ENCODE data around the gene BIK.

The BIK gene

DNA sequence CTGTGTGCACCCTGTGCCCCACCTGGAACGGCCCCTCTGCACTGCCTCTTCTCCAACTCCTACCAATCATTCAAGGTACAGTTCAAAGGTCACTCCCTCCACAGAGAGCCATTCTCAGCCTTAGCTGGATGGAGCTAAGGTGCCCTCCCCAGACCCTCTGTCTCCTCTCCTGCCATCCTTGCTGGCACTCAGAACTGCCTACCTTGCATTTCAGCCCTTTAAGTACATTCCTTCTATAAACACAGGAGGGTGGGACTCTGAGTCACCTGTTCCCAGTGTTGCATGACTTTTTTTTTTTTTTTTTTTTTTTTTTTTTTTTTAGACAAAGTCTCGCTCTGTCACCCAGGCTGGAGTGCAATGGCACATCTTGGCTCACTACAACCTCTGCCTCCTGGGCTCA lies 29.9 kb upstream of the BIK start:
- Histone ChIP-seq H2AFZ (ENCODE audit: low read depth, low read length) (no peak overlapping the region), H3K9ac (ENCODE audit: low read depth, low read length) (no peak overlapping the region), H3K9me3 (ENCODE audit: insufficient read depth, low read length, severe bottlenecking) (no peaks in the 10 kb centered on the region), H3K36me3 (ENCODE audit: insufficient read depth, low read length) (no peaks in the 10 kb centered on the region), H3K27ac (ENCODE audit: low read length) (no peak overlapping the region), H4K20me1 (ENCODE audit: insufficient read depth, low read length) (no peaks in the 10 kb centered on the region; the same call in 1 of the 2 replicates), H3K4me3 (ENCODE audit: low read depth in 1 of 2, low read length in 2 of 2) (no peak overlapping the region), H3K79me2 (ENCODE audit: insufficient read depth, low read length) (no peaks in the 10 kb centered on the region), H3K27me3 (ENCODE audit: insufficient read depth, low read length, poor library complexity) (no peaks in the 10 kb centered on the region), H3K4me1 (ENCODE audit: insufficient read depth, low read length) (no peaks in the 10 kb centered on the region), H3K4me2 (ENCODE audit: insufficient read depth, low read length) (no peak overlapping the region)
- no peak for TF ChIP-seq EZH2 (IDR thresholded peaks at IDR 0.05; ENCODE audit: borderline replicate concordance, low read depth, low read length, severe bottlenecking)
- ATAC-seq (ENCODE audit: insufficient read depth, low read depth) (no peak), DNase-seq (no peak)

DNA sequence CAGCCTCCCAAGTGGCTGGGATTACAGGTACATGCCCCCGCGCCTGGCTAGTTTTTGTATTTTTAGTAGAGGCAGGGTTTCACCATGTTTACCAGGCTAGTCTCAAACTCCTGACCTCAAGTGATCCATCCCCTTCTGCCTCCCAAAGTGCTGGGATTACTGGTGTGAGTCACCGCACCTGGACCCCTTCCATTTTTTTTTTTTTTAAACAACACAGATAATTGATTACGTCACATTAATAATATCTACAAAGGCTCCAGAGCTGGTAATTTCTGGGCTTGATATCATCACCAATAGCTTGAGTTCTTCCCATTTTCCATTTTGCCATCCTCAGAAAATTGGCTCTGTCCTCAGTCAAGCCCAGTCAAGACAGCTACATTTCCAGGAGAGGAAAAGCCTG lies 28.6 kb upstream of the BIK start:
- no peaks in the 10 kb centered on the region for H3K79me2 ChIP-seq (ENCODE audit: insufficient read depth, low read length)
- no peak overlapping the region for H3K9ac ChIP-seq (ENCODE audit: low read depth, low read length)
- no peaks in the 10 kb centered on the region for H3K9me3 ChIP-seq (ENCODE audit: insufficient read depth, low read length, severe bottlenecking)
- no peaks in the 10 kb centered on the region; the same call in 1 of the 2 replicates for H4K20me1 ChIP-seq (ENCODE audit: insufficient read depth, low read length)
- H2AFZ ChIP-seq (ENCODE audit: low read depth, low read length) = no peak overlapping the region
- no peak for ATAC-seq (ENCODE audit: insufficient read depth, low read depth)
- DNase-seq = no peak
- H3K27me3 ChIP-seq (ENCODE audit: insufficient read depth, low read length, poor library complexity) = no peaks in the 10 kb centered on the region
- H3K27ac ChIP-seq (ENCODE audit: low read length) = no peak overlapping the region
- H3K36me3 ChIP-seq (ENCODE audit: insufficient read depth, low read length) = no peaks in the 10 kb centered on the region
- TF ChIP-seq, protein P1, sequence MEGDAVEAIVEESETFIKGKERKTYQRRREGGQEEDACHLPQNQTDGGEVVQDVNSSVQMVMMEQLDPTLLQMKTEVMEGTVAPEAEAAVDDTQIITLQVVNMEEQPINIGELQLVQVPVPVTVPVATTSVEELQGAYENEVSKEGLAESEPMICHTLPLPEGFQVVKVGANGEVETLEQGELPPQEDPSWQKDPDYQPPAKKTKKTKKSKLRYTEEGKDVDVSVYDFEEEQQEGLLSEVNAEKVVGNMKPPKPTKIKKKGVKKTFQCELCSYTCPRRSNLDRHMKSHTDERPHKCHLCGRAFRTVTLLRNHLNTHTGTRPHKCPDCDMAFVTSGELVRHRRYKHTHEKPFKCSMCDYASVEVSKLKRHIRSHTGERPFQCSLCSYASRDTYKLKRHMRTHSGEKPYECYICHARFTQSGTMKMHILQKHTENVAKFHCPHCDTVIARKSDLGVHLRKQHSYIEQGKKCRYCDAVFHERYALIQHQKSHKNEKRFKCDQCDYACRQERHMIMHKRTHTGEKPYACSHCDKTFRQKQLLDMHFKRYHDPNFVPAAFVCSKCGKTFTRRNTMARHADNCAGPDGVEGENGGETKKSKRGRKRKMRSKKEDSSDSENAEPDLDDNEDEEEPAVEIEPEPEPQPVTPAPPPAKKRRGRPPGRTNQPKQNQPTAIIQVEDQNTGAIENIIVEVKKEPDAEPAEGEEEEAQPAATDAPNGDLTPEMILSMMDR (IDR thresholded peaks at IDR 0.05; ENCODE audit: borderline replicate concordance, extremely low read depth, low read length, poor library complexity, severe bottlenecking) = no peak
- no peak for TF ChIP-seq EZH2 (IDR thresholded peaks at IDR 0.05; ENCODE audit: borderline replicate concordance, low read depth, low read length, severe bottlenecking)
- no peaks in the 10 kb centered on the region for H3K4me1 ChIP-seq (ENCODE audit: insufficient read depth, low read length)
- H3K4me3 ChIP-seq (ENCODE audit: low read depth in 1 of 2, low read length in 2 of 2) = no peak overlapping the region
- no peak overlapping the region for H3K4me2 ChIP-seq (ENCODE audit: insufficient read depth, low read length)

DNA sequence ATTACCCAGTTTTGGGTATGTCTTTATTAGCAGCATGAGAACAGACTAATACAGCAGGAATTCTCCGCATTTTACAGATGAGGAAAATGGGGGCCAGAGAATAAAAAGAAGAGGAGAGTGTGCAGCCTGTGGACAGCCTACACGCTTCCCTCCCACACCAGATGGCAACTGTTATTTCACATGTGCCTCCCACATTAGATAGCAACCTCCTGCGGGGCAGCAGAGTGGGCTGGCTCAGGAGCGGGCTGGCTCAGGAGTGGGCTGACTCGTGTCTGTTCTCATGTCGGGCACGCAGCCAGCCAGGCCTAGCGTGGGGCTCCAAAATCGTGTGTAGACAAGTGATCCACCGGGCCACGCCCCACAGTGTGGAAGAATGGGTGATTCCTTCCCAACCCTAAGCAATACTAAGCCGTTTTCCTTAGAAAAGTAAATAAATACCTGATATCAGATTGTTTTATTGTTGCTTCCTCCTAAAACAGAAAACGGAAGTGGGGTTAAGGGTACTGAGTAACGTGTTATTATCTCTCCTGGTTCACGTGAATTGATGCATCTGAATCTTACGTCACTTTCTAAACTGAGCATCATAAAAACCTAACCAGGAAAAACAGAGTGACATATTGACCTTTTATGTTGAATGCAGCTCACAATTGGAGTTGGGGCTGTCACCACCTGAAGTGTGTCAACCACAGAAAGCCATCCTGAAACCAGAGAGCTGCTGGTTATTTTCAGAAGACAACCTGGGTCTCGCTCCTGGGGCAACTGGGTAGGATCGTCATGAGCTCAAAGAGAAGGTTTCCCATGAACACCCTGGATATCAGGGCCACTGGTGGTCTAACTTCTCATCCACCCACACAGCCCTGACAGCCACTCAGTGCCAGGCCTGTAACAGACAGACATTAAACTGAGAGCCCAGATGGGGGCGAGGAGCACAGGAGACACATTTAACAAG lies 24.6 kb upstream of the BIK start:
- H3K9me3 ChIP-seq (ENCODE audit: insufficient read depth, low read length, severe bottlenecking) = no peaks in the 10 kb centered on the region
- no peaks in the 10 kb centered on the region for H3K36me3 ChIP-seq (ENCODE audit: insufficient read depth, low read length)
- peaks cover 3% of the 10 kb centered on the region; the same call in 1 of the 2 replicates for H3K79me2 ChIP-seq (ENCODE audit: insufficient read depth, low read length)
- DNase-seq (no peak), ATAC-seq (ENCODE audit: insufficient read depth, low read depth) (no peak)
- TF ChIP-seq, protein P1 (IDR thresholded peaks at IDR 0.05; ENCODE audit: borderline replicate concordance, extremely low read depth, low read length, poor library complexity, severe bottlenecking) = no peak
- TF ChIP-seq EZH2 (IDR thresholded peaks at IDR 0.05; ENCODE audit: borderline replicate concordance, low read depth, low read length, severe bottlenecking) = no peak
- H3K4me2 ChIP-seq (ENCODE audit: insufficient read depth, low read length) = no peak overlapping the region
- peaks cover 16% of the 10 kb centered on the region for H3K4me1 ChIP-seq (ENCODE audit: insufficient read depth, low read length)
- H3K27ac ChIP-seq (ENCODE audit: low read length) = no peak overlapping the region
- H4K20me1 ChIP-seq (ENCODE audit: insufficient read depth, low read length) = no peaks in the 10 kb centered on the region; the same call in 1 of the 2 replicates
- H3K27me3 ChIP-seq (ENCODE audit: insufficient read depth, low read length, poor library complexity) = no peaks in the 10 kb centered on the region
- H3K9ac ChIP-seq (ENCODE audit: low read depth, low read length) = no peak overlapping the region
- H3K4me3 ChIP-seq (ENCODE audit: low read depth in 1 of 2, low read length in 2 of 2) = no peak overlapping the region
- H2AFZ ChIP-seq (ENCODE audit: low read depth, low read length) = no peak overlapping the region

DNA sequence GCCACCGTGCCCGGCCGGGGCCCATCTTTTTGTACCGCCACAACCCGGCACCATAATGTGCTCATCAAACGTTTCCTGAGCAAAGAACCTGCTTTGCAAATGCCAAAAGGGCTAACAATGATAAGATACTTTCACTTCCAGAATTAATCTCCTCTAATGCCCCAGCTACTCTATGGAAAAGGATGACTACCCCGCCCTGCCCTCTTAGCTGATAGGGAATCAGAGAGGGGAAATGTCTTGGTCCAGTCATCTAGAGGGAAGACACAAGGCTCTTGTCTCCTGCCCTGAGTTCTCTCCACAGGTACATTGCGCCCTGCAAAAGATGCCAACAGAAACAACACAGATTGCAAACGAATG lies 21.9 kb upstream of the BIK start:
- Histone ChIP-seq H3K4me3 (ENCODE audit: low read depth in 1 of 2, low read length in 2 of 2) (peak overlapping the region; percentile 24 to 64; a peak in 3 of 4 replicates), H2AFZ (ENCODE audit: low read depth, low read length) (peak overlapping the region; percentile 87), H3K9me3 (ENCODE audit: insufficient read depth, low read length, severe bottlenecking) (no peaks in the 10 kb centered on the region), H3K4me1 (ENCODE audit: insufficient read depth, low read length) (peaks cover 16% of the 10 kb centered on the region), H3K79me2 (ENCODE audit: insufficient read depth, low read length) (peaks cover 3% of the 10 kb centered on the region; the same call in 1 of the 2 replicates), H3K27me3 (ENCODE audit: insufficient read depth, low read length, poor library complexity) (no peaks in the 10 kb centered on the region), H3K4me2 (ENCODE audit: insufficient read depth, low read length) (peak overlapping the region; percentile 70), H3K27ac (ENCODE audit: low read length) (peak overlapping the region; percentile 57), H3K36me3 (ENCODE audit: insufficient read depth, low read length) (no peaks in the 10 kb centered on the region), H4K20me1 (ENCODE audit: insufficient read depth, low read length) (no peaks in the 10 kb centered on the region), H3K9ac (ENCODE audit: low read depth, low read length) (peak overlapping the region; percentile 51)
- no peak for ATAC-seq (ENCODE audit: insufficient read depth, low read depth)
- no peak for DNase-seq
- TF ChIP-seq, protein P1 (IDR thresholded peaks at IDR 0.05; ENCODE audit: borderline replicate concordance, extremely low read depth, low read length, poor library complexity, severe bottlenecking) = no peak
- no peak for TF ChIP-seq EZH2 (IDR thresholded peaks at IDR 0.05; ENCODE audit: borderline replicate concordance, low read depth, low read length, severe bottlenecking)

All from DND-41 (cell line).